C4-2B (cell line): ENCODE results near the gene CPEB4.

Source experiments
- CTCF ChIP-seq: fragments of 450-650 bp; conservative IDR thresholded peaks from 2 replicates; pipeline ENCODE4 v1.5.1; 2017; ENCODE audit warnings: mild to moderate bottlenecking
- ZFX ChIP-seq: fragments of 450-650 bp; IDR thresholded peaks from 2 replicates; pipeline ENCODE4 v1.6.1; 2017

DNA sequence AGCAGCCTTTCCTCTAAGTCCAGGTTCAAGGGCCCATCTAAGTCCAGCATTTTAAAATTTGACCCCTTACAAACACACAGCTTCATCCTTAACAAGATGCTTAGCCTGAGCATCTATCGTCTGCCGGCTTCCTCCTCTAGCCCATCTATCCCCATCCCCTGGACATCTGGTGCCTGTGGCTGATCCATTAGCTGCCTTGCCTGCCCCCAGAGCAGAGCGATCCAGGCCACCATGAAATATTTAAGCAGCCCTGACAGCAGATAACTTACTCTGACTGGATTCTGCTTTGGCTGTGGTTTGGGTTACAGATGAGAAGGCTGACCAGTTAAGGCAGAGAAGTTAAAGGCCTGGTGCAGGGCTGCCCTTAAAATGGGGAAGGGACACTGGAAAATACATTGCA lies 30.9 kb upstream of the CPEB4 start:
- TF ChIP-seq CTCF (no peak), ZFX (no peak)
